Caki2 (cell line): ENCODE measurements around the gene KCNQ1. TPM values are rescaled to one million over a fixed set of nuclear protein-coding genes. Genes with fewer than 3 reads are reported as not detected.

Experiments
- DNase-seq: peaks from one replicate; pipeline ENCODE4 v3.0.0-alpha.2; 2015; ENCODE audit warnings: low read depth
- in situ Hi-C: cut with HindIII; loops from 2 replicates; pipeline ENCODE4 v1.10.0; 2016; ENCODE audit warnings: low sequenced_read_pairs, low pct_unique_long_range_greater_than_20kb, mixed read lengths
- total RNA-seq: library from RNA; depleted of rRNA; stranded (reverse); fragments of >200 nt; shearing (Covaris generic); gene quantifications from 2 replicates; pipeline ENCODE4 v1.2.3, GENCODE V29; 2014; ENCODE audit warnings: low replicate concordance

Gene KCNQ1
- total RNA-seq, 1 experiment from 2014 or later = not detected

DNA sequence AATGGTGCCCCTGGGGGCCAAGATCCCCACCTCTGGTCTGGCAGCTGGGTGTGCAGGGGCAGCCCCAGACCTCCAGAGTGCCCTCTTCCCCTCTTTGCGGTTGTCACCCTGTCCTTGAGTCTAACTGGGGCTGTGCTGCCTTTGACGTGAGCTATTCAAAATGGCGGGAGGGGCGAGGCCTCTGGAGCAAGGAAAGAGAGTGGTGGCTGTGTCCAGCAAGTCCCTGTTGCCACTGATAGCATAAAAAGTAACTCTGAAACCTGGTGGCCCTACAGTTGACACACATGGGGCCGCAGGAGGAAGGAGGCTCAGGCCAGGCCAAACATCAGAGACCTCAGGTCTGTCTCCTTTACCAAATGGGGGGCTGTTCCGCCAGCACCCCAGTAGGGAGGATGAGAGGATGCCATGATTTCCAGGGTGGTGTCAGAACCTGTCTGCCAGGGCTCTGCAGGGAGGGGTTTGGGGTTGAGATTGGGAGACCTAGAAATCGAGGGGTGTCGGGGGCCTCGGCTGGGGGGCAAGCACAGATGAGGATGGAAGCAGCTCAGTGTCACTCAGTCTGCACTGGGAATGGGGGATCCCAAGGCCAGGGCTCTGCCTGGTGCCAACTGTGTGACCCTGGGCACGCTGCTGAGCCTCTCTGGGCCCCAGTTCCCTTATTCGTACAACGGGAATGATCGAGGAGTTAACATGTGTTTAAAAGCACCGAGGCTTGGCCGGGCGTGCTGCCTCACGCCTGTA is 304.2 kb downstream of the KCNQ1 start:
- in situ Hi-C loops = no loop called here
- DNase-seq = no peak

DNA sequence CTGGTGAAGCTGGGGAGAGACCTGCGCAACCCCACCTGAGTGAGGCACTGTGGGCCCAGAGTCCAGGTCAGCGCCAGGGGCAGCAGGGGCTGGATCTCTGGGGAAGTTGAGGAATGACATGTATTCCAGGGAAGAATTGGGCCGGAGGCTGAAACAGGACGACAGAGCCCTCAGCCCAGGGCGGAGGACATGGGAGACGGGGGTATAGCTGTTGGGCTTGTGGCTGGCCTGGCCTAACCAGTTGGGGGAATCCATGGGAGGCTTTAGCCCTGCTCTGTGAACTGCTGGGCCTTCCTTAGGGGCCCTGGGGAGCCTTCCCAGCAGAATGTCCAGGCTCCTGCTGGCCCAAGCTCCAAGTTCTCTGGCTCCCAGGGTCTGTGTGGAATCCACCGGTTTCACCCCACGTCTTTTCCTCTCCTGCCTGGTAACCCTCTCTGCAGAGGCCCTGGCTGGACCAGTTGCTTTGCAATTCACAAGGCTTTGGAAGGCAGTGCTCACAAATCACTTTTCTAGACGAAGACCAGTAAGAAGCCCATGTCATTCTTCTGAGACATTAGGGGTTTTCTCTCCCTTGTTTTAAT is 305.4 kb downstream of the KCNQ1 start:
- DNase-seq = no peak
- in situ Hi-C loops = no loop called here

- DNase-seq = no peak
- in situ Hi-C loops = no loop called here
Observed at GRCh38 chr11:2750682-2751522, 306.1 kb downstream of the KCNQ1 start.

GRCh38 chr11:2751523-2752203 is 306.9 kb downstream of the KCNQ1 start:
- in situ Hi-C loops = no loop called here
- DNase-seq = no peak

DNA sequence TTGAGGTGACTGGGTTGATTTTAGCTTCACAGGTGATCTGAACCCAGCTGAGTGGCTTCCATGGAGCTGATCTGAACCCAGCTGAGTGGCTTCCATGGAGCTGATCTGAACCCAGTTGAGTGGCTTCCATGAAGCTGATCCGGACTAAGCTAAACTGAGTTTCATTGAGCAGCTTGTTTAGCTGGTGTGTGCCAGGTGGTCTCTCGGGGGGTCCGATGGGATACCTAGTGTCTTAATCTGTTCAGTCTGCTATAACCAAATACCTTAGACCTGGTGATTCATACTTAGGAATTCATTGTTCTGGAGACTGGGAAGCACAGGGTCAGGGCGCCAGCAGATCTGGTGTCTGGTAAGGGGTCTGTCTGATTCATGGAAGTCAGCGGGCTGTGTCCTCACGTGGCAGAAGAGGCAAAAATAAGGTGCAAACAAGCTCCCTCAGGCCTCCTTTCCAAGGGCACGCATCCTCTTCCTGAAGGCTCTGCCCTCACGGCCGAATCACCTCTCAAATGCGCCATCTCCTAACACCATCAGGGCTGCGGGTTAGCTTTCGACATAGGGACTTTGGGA is 307.5 kb downstream of the KCNQ1 start:
- in situ Hi-C loops = no loop called here
- DNase-seq = peak; percentile 64

- in situ Hi-C loops = no loop called here
- peak; percentile 42 for DNase-seq
Observed at GRCh38 chr11:2752923-2753322, 308.1 kb downstream of the KCNQ1 start.

DNA sequence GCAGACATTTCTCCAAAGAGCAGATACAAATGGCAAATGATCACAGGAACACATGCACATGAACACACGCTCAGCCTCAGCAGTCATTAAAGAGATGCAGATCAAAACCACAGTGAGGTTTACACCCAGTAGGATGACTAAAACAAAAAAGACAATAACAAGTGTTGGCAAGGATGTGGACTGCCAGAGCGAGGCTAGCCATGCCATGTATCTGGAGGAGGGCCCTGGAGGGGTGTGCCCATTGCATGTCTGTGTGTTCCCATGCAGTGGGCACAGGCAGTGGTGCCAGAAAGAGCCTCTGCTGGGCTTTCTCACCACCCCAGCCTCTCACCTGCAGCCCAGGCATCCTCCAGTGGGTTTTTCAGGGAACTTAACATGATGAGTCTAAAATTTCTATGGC is 309.2 kb downstream of the KCNQ1 start:
- no peak for DNase-seq
- in situ Hi-C loops = no loop called here

- no peak for DNase-seq
- in situ Hi-C loops = no loop called here
Observed at GRCh38 chr11:2755071-2755470, 310.3 kb downstream of the KCNQ1 start.

DNA sequence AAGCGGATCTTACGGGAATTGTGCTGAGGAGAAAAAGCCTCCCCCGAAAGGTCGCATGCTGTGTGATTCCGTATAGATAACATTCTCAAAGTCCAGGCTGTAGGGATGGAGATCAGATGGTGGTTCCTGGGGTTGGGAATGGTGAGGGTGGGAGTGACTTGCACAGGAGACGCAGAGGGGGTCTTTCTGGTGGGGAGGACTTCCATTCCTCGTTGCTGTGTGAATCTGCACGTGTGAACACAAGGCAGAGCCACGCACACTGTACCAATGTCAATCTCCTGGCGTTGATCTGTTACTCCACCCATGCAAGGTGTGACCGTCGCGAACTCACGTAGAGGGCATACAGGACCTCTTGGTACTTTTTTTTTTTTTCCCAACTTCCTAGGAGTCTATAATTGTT is 313.9 kb downstream of the KCNQ1 start:
- in situ Hi-C loops = no loop called here
- no peak for DNase-seq

DNA sequence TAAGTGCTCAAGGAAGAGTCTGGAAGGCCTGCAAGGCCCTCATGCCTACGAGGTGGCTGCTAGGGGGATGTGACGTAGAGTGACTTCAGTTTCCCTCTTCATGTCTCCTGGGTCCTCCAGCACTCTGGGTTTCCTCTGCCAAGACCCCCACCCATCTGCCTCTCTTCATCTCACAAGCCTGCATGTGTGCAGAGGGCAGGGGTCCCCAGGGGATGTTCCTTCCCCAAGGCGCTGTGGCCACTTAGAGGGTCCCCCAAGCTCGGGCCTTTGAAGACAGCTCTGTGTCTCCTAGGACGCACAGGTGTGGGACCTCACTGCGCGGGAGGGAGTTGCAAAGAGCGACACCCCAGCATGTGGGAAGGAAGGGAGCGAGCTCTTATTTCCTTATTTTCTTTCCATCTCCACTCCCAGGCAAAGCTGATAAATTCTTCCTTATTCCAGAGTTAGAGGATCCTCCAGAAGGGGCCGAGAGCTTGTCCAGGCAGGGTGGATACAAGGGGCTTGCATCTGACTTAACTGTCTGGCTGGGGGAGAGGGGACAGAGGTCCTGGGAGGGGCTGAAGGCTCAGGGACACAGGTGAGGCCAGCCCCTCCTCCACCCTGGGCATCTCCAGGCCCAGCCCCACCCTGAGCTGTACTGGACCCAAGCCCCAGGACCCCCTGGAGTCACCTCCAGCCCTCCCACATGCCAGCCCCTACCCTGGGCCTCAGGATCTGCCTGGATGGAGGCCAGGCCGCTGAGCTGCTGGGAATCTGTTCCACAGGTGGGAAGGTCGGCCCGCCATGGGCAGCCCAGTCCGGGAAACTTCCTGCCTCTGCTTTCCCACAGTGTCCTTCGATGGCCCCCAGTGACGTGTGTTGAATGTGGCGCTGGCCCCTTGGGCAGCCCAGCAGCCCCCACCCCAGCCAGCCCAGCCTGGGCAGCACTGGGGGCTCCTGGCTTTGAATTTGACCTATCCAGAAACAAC is 314.7 kb downstream of the KCNQ1 start:
- in situ Hi-C loops = no loop called here
- DNase-seq = no peak

- peak; percentile 26 for DNase-seq
- in situ Hi-C loops = no loop called here
Observed at GRCh38 chr11:2760196-2760871, 315.5 kb downstream of the KCNQ1 start.

DNA sequence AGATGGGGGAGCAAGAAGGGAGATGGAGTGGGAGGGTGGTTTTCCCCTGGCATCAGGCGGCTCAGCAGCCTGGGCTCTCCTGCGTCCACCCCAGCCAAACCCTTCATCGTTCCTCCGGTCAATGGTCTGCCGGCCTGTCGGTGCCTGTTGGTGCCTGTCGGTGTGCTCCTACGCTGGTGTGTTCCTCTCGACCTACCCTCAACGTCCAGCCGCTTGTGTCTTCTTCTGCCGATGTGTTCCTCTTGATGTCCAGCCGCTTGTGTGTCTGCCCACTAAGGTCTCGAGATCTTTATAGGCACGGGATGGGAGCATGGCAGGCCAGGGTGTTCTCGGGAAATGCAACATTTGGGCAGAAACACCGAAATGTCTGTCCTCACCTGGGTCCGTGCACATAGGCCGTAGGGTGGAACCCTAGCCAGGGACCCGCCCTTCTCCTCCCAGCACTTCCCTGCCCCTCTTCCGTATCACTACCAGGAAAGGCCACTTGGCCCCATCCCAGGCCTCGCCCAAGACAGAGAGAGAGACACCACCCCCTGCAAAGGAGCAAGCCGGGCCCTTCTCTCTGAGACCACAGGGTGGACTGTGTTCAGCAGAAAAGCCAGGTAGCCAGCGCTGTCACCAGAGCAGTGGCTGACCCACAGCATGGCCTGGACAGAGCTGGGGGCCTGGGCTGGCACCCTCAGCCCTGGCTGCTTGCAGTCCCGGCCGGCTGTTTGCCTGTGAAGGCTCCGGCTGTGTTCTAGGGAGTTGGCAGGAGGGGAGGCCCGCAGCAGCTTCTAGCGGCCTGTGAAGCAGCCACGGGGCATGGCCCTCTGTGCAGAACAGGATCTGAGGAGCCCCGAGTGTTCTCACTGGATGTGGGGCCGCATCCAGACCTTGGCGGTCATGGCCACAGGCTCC is 316.6 kb downstream of the KCNQ1 start:
- in situ Hi-C loops = no loop called here
- DNase-seq = no peak

DNA sequence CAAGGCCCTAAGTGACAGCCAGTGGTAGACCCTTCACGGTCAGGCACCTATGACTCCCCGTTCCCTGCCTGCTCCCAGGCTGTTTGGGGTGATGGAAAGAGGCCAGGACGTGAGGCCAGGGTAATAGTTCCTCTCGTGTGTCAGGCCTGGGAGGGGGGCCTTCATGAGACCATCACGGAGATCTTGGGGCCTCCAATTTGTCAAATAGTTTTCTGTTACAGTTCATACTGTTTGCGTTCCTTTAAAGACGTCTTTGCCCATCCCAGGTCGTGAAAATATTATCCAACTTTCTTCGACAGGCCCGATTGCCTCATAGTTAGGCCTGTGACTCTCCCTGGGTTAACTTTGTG is 317.2 kb downstream of the KCNQ1 start:
- no peak for DNase-seq
- in situ Hi-C loops = no loop called here

GRCh38 chr11:2762451-2762850 is 317.6 kb downstream of the KCNQ1 start:
- DNase-seq = no peak

DNA sequence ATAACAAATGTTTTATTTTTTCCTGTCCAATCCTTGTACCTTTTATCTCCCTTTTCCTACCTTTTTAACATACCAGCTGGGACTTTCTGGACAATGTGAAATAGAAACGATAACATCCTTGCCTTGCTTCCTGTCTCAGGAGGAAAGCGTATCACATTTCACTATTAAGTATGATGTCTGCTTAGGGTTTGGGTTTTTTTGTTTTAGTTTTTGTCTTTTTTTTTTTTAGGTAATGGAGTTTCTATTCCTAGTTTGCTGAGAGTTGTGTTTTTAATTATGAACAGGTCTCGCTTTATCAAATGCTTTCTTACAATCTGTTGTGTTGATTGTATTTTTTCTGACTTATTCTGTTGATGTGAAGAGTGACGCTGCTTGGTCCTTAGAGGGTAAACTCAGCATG is 319.2 kb downstream of the KCNQ1 start:
- no peak for DNase-seq
- in situ Hi-C loops = no loop called here

More at GRCh38 chr11:2762451-2762850, 317.6 kb downstream of the KCNQ1 start:
- in situ Hi-C loops = no loop called here

DNA sequence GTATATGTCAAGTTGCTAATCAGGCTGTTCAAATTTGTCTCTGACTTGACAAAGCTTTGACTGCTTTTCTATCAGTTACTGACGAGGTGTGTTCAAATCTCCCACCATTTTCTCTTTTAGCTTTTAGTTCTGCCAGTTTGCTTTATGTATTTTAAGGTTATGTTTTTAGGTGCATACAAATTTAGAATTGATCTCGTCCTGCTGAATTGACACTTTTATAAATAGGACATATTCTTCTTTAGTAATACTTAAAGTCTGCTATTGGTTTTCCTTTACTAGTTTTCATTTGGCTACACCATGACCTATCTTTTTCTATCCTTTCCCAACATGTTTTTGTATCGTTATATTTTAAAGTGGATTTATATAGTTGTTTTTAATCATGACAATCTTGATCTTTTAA is 320.7 kb downstream of the KCNQ1 start:
- in situ Hi-C loops = no loop called here
- no peak for DNase-seq
